ENCODE data around the gene ACP2. TPM values are rescaled to one million over a fixed set of nuclear protein-coding genes. Genes with fewer than 3 reads are reported as not detected.

Gene ACP2
- total RNA-seq, 1 donor = 24.9 TPM

DNA sequence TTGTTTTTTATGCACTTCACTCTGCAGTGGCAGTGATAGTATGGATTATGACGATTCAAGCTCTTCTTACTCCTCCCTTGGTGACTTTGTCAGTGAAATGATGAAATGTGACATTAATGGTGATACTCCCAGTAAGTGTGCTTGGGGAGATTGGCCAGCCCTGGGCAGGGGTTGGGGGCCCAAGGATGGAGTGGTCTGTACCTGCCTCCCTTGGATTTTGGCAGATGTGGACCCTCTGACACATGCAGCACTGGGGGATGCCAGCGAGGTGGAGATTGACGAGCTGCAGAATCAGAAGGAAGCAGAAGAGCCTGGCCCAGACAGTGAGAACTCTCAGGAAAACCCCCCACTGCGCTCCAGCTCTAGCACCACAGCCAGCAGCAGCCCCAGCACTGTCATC is 35.5 kb upstream of the ACP2 start:
- DNase-seq (ENCODE audit: low read depth) = no peak
- no peak for TF ChIP-seq CTCF (IDR thresholded peaks at IDR 0.05; ENCODE audit: insufficient read depth, low read length)
- no peak overlapping the region for H3K4me3 ChIP-seq (ENCODE audit: low read depth, low read length)

- no peak for DNase-seq (ENCODE audit: low read depth)
- H3K4me3 ChIP-seq (ENCODE audit: low read depth, low read length) = no peak overlapping the region
- no peak for TF ChIP-seq CTCF (IDR thresholded peaks at IDR 0.05; ENCODE audit: insufficient read depth, low read length)
These were observed 33.8 kb upstream of the ACP2 start for GRCh38 chr11:47282462-47282861.

DNA sequence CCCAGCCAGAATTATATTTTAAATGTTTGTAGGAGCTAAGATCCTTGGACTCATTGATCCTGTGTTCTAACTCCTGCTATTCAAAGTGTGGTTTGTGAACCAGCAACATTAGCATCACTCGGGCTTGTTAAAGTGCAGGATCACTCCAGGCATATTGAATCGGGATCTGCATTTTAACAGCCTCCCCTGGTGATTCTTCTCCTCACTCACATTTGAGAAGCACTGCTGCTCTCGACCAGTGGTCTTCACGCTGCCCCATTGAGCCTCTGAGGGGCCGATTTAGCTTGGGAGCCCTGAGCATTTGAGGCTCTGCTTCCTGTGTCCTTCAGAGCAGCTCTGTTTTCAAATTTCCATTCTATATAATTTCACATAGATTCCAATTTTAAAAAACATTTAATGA is 32.2 kb upstream of the ACP2 start:
- TF ChIP-seq CTCF (IDR thresholded peaks at IDR 0.05; ENCODE audit: insufficient read depth, low read length) = no peak
- DNase-seq (ENCODE audit: low read depth) = no peak
- H3K4me3 ChIP-seq (ENCODE audit: low read depth, low read length) = no peak overlapping the region

DNA sequence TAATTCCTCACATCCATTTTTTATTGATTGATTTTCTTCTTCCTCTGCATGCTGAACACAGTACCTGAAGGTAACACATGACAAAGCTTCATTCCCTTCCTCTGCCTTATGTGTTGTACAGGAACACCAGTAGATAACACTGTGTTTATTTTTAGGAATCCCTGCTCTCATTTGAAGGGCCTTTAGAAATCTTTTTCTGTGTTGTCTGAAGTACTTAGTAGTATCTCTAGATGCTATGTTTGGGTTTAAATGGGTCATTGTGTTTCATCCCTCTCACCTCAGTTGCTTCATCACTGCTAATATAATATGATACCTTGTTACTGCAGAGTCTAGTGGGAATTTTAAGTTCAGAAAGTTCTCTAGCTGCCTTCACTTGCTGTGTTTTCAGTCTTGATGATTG is 31.5 kb upstream of the ACP2 start:
- no peak for DNase-seq (ENCODE audit: low read depth)
- no peak overlapping the region for H3K4me3 ChIP-seq (ENCODE audit: low read depth, low read length)
- no peak for TF ChIP-seq CTCF (IDR thresholded peaks at IDR 0.05; ENCODE audit: insufficient read depth, low read length)

DNA sequence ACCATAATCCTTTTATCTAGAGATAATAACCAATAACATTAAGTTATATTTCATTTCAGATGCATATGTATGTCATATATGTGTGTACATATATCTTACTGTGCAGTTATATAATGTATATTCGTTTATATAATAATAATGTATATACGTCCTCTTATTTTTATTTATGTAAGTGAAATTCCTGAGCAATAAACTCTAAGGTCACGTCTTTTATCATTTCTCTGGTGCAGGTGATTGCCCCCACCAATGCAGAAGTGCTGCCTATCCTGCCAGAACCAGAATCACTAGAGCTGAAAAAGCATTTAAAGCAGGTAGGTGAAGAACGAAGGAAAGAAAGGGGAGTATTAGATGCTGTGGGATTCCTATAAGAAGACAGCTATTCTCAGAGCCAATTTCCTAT is 30.2 kb upstream of the ACP2 start:
- H3K4me3 ChIP-seq (ENCODE audit: low read depth, low read length) = no peak overlapping the region
- no peak for TF ChIP-seq CTCF (IDR thresholded peaks at IDR 0.05; ENCODE audit: insufficient read depth, low read length)
- no peak for DNase-seq (ENCODE audit: low read depth)

GRCh38 chr11:47278058-47278457 is 29.4 kb upstream of the ACP2 start:
- H3K4me3 ChIP-seq (ENCODE audit: low read depth, low read length) = no peak overlapping the region
- no peak for TF ChIP-seq CTCF (IDR thresholded peaks at IDR 0.05; ENCODE audit: insufficient read depth, low read length)
- DNase-seq (ENCODE audit: low read depth) = peak; percentile 70

DNA sequence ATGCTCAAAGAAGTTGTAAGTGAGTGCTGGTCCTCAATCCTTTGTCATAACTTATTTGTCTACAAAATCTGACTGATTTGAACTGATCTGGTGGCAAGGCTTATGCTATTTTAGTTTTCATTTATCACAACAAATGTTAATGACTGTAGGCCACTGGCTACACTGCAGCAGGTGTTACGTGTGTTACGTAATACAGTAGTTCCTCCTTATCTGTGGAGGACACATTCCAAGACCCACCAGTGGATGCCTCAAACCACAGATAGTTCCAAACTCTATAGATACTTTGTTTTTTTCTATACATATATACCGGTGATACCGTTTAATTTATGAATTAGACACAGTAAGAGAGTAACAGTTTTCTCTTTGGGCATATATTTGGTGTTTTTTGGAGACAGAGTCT is 28.3 kb upstream of the ACP2 start:
- no peak for DNase-seq (ENCODE audit: low read depth)
- no peak for TF ChIP-seq CTCF (IDR thresholded peaks at IDR 0.05; ENCODE audit: insufficient read depth, low read length)
- no peak overlapping the region for H3K4me3 ChIP-seq (ENCODE audit: low read depth, low read length)

All from fibroblast of the aortic adventitia (primary cell).